Hepatocyte (in vitro differentiated cells): Measurements from ENCODE around the gene TMC1.

Experiments used
- CTCF ChIP-seq: fragments of 200-600 bp; sonication (generic); IDR thresholded peaks from 2 replicates; pipeline ENCODE4 v1.5.1; 2016; ENCODE audit warnings: antibody characterized with exemption, mild to moderate bottlenecking; ENCODE audit not compliant: poor library complexity
- EZH2phosphoT487 ChIP-seq: fragments of 200-600 bp; sonication (generic); IDR thresholded peaks from one replicate; pipeline ENCODE4 v1.6.1; 2018; ENCODE audit warnings: antibody characterized with exemption, mild to moderate bottlenecking, low read depth, moderate library complexity; ENCODE audit not compliant: unreplicated experiment, severe bottlenecking

- no peak for TF ChIP-seq CTCF
- no peak for TF ChIP-seq EZH2phosphoT487
These were observed 296.0 kb downstream of the TMC1 start for GRCh38 chr9:72817413-72817812.
